AG10803 (cell line): Measurements from ENCODE around the gene COL21A1.

Source experiments
- DNase-seq: peaks from one replicate; pipeline ENCODE4 v3.0.0; 2010; ENCODE audit warnings: low read depth
- H3K4me3 ChIP-seq: 2 replicates; pipeline ENCODE4 v1.5.1; 2011; ENCODE audit warnings: mild to moderate bottlenecking, low read length, control low read depth
- TF ChIP-seq, protein P1 (sequence below): conservative IDR thresholded peaks from 2 replicates; pipeline ENCODE4 v1.5.1; 2011; ENCODE audit warnings: mild to moderate bottlenecking, low read length, control low read depth, inconsistent platforms

Gene COL21A1

DNA sequence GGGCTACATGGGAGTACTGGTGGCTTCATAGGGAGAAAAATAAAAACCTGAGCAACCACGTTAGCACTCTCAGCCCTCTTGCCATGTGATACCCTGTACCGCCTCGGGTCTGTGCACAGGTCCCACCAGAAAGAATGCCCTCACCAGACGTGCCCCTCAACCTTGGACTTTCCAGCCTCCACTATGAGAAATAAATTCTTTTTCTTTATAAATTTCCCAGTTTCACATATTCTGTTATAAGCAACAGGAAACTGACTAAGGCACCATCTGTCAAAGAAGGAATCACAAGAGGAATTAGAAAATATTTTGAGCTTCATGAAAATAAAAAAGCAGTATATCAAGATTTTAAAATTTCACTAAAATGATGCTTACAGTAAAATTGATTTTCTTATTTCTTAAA lies 203.6 kb downstream of the COL21A1 start:
- H3K4me3 ChIP-seq = no peak overlapping the region
- TF ChIP-seq, protein P1, sequence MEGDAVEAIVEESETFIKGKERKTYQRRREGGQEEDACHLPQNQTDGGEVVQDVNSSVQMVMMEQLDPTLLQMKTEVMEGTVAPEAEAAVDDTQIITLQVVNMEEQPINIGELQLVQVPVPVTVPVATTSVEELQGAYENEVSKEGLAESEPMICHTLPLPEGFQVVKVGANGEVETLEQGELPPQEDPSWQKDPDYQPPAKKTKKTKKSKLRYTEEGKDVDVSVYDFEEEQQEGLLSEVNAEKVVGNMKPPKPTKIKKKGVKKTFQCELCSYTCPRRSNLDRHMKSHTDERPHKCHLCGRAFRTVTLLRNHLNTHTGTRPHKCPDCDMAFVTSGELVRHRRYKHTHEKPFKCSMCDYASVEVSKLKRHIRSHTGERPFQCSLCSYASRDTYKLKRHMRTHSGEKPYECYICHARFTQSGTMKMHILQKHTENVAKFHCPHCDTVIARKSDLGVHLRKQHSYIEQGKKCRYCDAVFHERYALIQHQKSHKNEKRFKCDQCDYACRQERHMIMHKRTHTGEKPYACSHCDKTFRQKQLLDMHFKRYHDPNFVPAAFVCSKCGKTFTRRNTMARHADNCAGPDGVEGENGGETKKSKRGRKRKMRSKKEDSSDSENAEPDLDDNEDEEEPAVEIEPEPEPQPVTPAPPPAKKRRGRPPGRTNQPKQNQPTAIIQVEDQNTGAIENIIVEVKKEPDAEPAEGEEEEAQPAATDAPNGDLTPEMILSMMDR = no peak
- no peak for DNase-seq

- TF ChIP-seq, protein P1 = no peak
- no peak overlapping the region for H3K4me3 ChIP-seq
- no peak for DNase-seq
These were observed 204.3 kb downstream of the COL21A1 start for GRCh38 chr6:56043076-56043475.

GRCh38 chr6:56041591-56041990 lies 205.8 kb downstream of the COL21A1 start:
- no peak overlapping the region for H3K4me3 ChIP-seq
- TF ChIP-seq, protein P1 = no peak
- DNase-seq = no peak

GRCh38 chr6:56040889-56041301 lies 206.5 kb downstream of the COL21A1 start:
- TF ChIP-seq, protein P1 = no peak
- peak; percentile 86 for DNase-seq
- no peak overlapping the region for H3K4me3 ChIP-seq

DNA sequence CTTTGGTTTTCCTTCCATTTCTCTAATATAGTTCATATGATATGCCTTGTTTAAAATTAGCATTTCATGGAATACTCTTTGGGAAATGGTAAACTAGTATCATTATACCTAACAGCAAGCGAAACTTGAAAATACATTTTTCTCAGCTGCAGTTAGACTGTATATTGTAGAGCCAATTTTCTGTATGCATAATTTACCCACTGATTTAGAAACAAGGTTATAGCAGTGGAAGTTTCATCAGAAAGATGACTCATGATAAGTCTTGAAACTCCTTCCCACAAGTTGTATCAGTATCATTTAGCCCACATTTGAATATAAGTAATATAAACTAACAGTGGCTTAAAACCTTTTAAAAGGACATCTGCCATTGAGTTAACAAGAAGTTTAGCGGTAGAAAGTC lies 207.2 kb downstream of the COL21A1 start:
- TF ChIP-seq, protein P1 = no peak
- DNase-seq = peak; percentile 73
- no peak overlapping the region for H3K4me3 ChIP-seq

DNA sequence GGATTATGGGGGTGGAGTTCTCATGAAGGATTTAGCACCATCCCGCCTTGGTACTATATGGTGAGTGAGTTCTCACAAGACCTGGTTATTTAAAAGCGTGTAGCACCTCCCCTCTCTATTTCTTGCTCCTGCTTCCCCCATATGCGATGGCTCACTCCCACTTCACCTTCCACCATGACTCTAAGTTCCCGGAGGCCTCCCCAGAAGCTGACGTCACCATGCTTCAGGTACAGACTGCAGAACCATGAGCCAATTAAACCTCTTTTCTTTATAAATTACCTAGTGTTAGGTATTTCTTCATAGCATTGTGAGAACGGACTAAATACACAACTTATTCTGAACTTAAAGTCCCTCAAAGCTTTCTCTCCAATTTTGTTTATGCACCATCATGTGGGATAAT lies 208.6 kb downstream of the COL21A1 start:
- H3K4me3 ChIP-seq = no peak overlapping the region
- TF ChIP-seq, protein P1 = no peak
- DNase-seq = no peak

- no peak for DNase-seq
- no peak overlapping the region for H3K4me3 ChIP-seq
- TF ChIP-seq, protein P1 = no peak; the same call in 1 of the 2 replicates
These were observed 209.8 kb downstream of the COL21A1 start for GRCh38 chr6:56037601-56038000.
